ENCODE data around the gene SORD. TPM values are rescaled to one million over a fixed set of nuclear protein-coding genes. Genes with fewer than 3 reads are reported as not detected.

The SORD gene
- total RNA-seq, 1 donor: 13.2 TPM

GRCh38 chr15:45114076-45114750, 91.2 kb downstream of the SORD start, which contains the start of the genes DUOX2 and DUOXA2:
Gene DUOX2, minus strand, starts transcription at chr15:45114172. Its CDS starts 761 bp downstream, at chr15:45113411.
Gene DUOXA2, plus strand, starts transcription at chr15:45114326. Its CDS starts 280 bp downstream, at chr15:45114606.
- H3K4me3 ChIP-seq (ENCODE audit: low read depth, low read length): no peak within 1 kb of the TSS
- TF ChIP-seq CTCF (IDR thresholded peaks at IDR 0.05; ENCODE audit: insufficient read depth, low read length): no peak
- DNase-seq (ENCODE audit: low read depth): no peak

- DNase-seq (ENCODE audit: low read depth): no peak
- TF ChIP-seq CTCF (IDR thresholded peaks at IDR 0.05; ENCODE audit: insufficient read depth, low read length): no peak
- no peak overlapping the region for H3K4me3 ChIP-seq (ENCODE audit: low read depth, low read length)
Measured at GRCh38 chr15:45114751-45115085, 91.7 kb downstream of the SORD start.

GRCh38 chr15:45115312-45115820, 92.4 kb downstream of the SORD start:
- DNase-seq (ENCODE audit: low read depth): no peak
- no peak overlapping the region for H3K4me3 ChIP-seq (ENCODE audit: low read depth, low read length)
- no peak for TF ChIP-seq CTCF (IDR thresholded peaks at IDR 0.05; ENCODE audit: insufficient read depth, low read length)

GRCh38 chr15:45116006-45116481, 93.0 kb downstream of the SORD start:
- no peak overlapping the region for H3K4me3 ChIP-seq (ENCODE audit: low read depth, low read length)
- DNase-seq (ENCODE audit: low read depth): no peak
- no peak for TF ChIP-seq CTCF (IDR thresholded peaks at IDR 0.05; ENCODE audit: insufficient read depth, low read length)

- DNase-seq (ENCODE audit: low read depth): no peak
- no peak overlapping the region for H3K4me3 ChIP-seq (ENCODE audit: low read depth, low read length)
- no peak for TF ChIP-seq CTCF (IDR thresholded peaks at IDR 0.05; ENCODE audit: insufficient read depth, low read length)
Measured at GRCh38 chr15:45116482-45117307, 93.7 kb downstream of the SORD start.

GRCh38 chr15:45117308-45118130, 94.5 kb downstream of the SORD start:
- no peak for DNase-seq (ENCODE audit: low read depth)
- H3K4me3 ChIP-seq (ENCODE audit: low read depth, low read length): no peak overlapping the region
- no peak for TF ChIP-seq CTCF (IDR thresholded peaks at IDR 0.05; ENCODE audit: insufficient read depth, low read length)

Data from fibroblast of the aortic adventitia (primary cell).